Progenitor cell of endocrine pancreas (in vitro differentiated cells): Measurements from ENCODE around the gene FITM2. TPM values are rescaled to one million over a fixed set of nuclear protein-coding genes. Genes with fewer than 3 reads are reported as not detected.
A peak's percentile ranks its signal among the peaks of the same experiment; 100 is the strongest.

Experiments used
- DNase-seq: peaks from one replicate; pipeline ENCODE4 v3.0.0; 2021; ENCODE audit warnings: low spot score; ENCODE audit not compliant: unreplicated experiment
- H3K27ac Mint-ChIP-seq: 2 replicates; pipeline ENCODE4 v1.8.0; 2021; ENCODE audit warnings: mild to moderate bottlenecking, moderate library complexity, mixed read lengths
- H3K27me3 Mint-ChIP-seq: 2 replicates; pipeline ENCODE4 v1.8.0; 2021; ENCODE audit warnings: mixed read lengths
- H3K36me3 Mint-ChIP-seq: 2 replicates; pipeline ENCODE4 v1.8.0; 2022; ENCODE audit warnings: mixed read lengths; ENCODE audit not compliant: insufficient read depth
- H3K4me1 Mint-ChIP-seq: 2 replicates; pipeline ENCODE4 v1.8.0; 2021; ENCODE audit warnings: low read depth, mixed read lengths
- H3K4me3 Mint-ChIP-seq: 2 replicates; pipeline ENCODE4 v1.8.0; 2021; ENCODE audit warnings: low read depth, mild to moderate bottlenecking, moderate library complexity, mixed read lengths
- H3K9me3 Mint-ChIP-seq: 2 replicates; pipeline ENCODE4 v1.8.0; 2021; ENCODE audit warnings: low read depth, mixed read lengths
- CTCF ChIP-seq: fragments of 200-600 bp; sonication (generic); IDR thresholded peaks from one replicate; pipeline ENCODE4 v1.5.0; 2021; ENCODE audit warnings: antibody characterized with exemption, mild to moderate bottlenecking; ENCODE audit not compliant: unreplicated experiment
- total RNA-seq: library from RNA; stranded (reverse); gene quantifications from 2 replicates; pipeline ENCODE4 v1.2.1, GENCODE V29; 2021

FITM2 gene
- total RNA-seq, 1 donor from 2014 or later, result 4.3 TPM

DNA sequence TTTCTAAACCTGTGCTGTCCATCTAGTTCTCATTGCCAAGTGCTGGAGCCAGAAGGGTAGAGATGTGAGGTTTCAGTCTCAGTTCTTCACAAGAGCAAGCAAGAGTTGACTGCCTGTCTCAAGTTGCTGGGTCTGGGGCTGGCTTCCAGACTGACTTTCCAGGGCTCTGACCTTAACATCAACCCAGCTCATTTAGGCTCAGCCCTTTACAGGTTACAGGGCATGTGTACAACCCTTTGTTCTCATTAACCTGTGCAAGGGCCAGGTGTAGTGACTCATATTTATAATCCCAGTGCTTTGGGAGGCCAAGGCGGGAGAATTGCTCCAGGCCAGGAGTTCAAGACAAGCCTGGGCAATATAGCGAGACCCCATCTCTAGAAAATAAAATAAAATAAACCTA is 30.6 kb downstream of the FITM2 start:
- Mint-ChIP-seq H3K27ac (no peak overlapping the region), H3K36me3 (no peaks in the 10 kb centered on the region), H3K4me1 (no peaks in the 10 kb centered on the region), H3K9me3 (no peaks in the 10 kb centered on the region), H3K27me3 (peaks cover 2% of the 10 kb centered on the region), H3K4me3 (no peak overlapping the region)
- no peak for TF ChIP-seq CTCF
- DNase-seq, result no peak

DNA sequence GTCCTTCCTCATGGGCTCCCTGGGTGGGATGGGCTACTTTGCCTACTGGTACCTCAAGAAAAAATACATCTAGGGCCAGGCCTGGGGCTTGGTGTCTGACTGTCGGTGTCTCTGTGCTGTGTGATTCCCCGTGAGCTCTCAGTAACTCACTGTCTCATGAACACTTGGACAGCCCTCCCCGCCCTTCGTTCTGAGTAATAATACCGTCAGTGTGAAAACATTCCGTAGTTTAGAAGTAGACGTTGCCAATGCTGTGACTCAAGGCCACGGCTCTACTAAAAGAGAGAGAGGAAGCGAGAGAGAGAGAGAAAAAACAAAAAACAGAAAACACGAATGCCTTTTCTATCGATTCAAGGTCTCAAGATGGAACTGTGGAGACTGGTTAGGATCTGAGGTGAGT is 31.8 kb downstream of the FITM2 start:
- H3K36me3 Mint-ChIP-seq, result no peaks in the 10 kb centered on the region
- no peaks in the 10 kb centered on the region for H3K9me3 Mint-ChIP-seq
- DNase-seq, result no peak
- no peak overlapping the region for H3K4me3 Mint-ChIP-seq
- TF ChIP-seq CTCF, result no peak
- no peak overlapping the region for H3K27ac Mint-ChIP-seq
- H3K27me3 Mint-ChIP-seq, result peaks cover 2% of the 10 kb centered on the region
- no peaks in the 10 kb centered on the region for H3K4me1 Mint-ChIP-seq

DNA sequence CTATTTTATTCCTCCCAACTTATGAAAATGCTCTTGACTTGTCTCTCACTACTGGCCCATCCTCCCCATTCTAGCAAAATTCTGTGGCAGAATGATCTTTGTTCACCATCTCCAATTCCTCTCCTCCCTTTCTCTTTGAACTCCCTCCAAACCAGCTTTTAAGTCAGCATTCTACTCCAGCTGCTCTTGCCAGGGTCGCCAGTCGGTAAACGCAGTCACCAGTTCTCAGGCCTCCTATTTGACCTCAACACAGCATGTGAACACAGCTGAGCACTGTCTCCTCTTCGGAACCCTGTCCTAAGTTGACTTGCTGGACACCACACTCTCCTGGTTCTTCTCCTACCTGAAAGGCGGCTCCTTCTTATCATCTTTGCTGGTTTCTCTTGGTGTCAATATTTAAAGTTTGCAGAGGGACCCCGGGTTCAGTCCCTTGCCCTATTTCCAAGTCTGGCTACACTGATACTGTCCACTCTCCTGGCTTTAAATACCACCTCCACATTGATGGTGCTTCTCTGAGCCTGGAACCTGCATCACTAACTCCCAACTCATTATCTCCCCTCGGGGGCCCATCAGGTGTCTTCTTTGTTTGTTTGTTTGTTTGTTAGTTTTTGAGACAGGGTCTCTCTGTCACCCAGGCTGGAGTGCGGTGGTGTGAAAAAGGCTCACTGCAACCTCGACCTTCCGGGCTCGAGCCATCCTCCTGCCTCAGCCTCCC is 36.5 kb downstream of the FITM2 start:
- Mint-ChIP-seq H3K4me1 (no peaks in the 10 kb centered on the region), H3K27ac (no peak overlapping the region), H3K4me3 (no peak overlapping the region), H3K27me3 (no peaks in the 10 kb centered on the region), H3K9me3 (no peaks in the 10 kb centered on the region), H3K36me3 (no peaks in the 10 kb centered on the region)
- no peak for DNase-seq
- TF ChIP-seq CTCF, result no peak

DNA sequence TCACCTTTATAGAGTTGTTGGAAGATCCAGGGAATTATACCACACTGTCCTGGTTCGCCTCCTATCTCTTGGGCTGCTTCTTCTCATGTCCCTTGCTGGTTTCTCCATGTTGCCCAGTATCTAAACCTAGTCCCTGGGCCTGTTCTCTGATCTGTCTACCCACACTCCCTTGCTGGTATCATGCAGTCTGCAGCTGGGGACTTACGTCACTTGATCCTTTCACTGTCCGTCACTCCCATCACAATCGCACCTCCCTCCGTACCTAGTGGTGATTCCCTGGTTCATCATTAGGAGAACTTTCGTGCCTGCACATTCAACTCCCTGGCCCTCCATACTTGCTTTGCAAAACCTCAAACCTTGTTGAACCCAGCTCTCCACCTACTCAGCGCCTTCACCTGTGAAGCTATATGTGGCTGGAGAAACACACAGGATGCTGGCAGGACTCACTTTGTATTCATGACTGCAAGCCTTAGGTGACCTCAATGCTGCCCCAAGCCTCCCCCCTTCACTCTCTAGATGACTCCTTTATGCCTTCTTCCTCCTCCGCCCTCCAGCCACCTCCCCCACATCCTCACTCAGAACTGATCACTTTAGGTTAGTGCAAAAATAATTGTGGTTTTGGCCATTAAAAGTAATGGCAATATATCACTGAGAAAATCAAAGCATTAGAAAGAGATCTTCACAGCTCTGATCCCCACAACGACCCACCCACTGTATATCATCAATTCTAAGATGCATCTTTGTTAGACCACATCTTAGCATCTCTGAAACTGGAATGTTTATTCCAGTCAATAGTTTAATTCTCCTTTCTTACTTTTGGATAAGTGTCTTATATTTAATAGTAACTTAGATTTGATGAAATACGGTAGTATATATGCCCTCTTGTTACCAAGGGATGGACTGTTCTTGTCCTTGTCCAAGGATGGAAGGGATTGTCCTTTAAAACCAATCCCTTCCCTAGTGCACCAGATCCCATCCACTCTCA is 37.5 kb downstream of the FITM2 start:
- TF ChIP-seq CTCF, result no peak
- DNase-seq, result no peak
- Mint-ChIP-seq H3K4me1 (no peaks in the 10 kb centered on the region), H3K27ac (no peak overlapping the region), H3K27me3 (no peaks in the 10 kb centered on the region), H3K36me3 (peaks cover 3% of the 10 kb centered on the region), H3K4me3 (no peak overlapping the region), H3K9me3 (peaks cover 4% of the 10 kb centered on the region)

DNA sequence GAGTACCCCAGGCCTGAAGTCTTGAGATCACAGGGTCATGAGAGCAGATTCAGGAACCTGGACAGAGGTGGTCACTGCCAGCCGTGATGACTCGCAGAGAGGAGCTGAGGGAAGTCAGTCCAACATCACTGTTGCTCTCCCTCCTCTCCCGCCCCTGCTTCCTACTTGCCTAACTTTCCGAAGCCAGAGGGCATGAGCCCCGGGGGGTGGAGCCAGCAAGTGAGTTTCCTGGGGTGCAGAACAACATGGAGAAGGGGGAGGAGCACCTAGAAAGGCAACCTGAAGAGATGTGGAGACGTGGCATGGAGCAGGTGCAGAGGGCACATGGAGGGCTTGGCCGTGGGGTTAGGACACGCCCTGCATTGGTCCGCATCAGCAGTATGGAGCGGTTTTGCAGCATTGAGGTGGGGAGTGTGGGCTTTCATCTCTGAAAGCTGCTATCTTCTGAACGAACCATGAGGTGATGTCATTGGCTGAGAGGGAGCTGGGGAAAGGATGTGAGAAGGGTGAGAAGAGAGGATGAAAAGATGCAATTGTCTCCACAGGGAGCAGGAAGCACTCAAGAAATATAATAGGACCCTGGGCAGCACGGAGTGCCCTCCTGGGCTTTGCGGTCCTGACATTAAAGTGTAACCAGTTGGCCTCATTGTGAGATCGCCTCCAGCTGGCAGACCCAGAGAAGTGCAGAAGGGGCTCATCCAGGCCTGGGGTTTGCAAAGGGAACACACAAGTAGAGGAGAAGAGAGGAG is 38.9 kb downstream of the FITM2 start:
- Mint-ChIP-seq H3K27ac (no peak overlapping the region), H3K9me3 (peaks cover 7% of the 10 kb centered on the region), H3K4me3 (no peak overlapping the region), H3K27me3 (no peaks in the 10 kb centered on the region), H3K36me3 (peaks cover 3% of the 10 kb centered on the region), H3K4me1 (no peaks in the 10 kb centered on the region)
- TF ChIP-seq CTCF, result peak; percentile 25
- no peak for DNase-seq
